Left lung (tissue), 10 donors: ENCODE results near the gene PPIA. TPM values are rescaled to one million over a fixed set of nuclear protein-coding genes. Genes with fewer than 3 reads are reported as not detected.

ENCODE experiments used
- ATAC-seq: fragments of 200-7000 bp; cut with Tn5 transposase; one replicate; pipeline ENCODE4 v1.9.1; 2020; ENCODE audit warnings: moderate library complexity
- DNase-seq, 4 donors: peaks; one replicate each; pipeline ENCODE4 v3.0.0-alpha.2; 2013 to 2020
- H3K27ac ChIP-seq, 2 donors: fragments of 200-600 bp; sonication (generic) in 1 of 2; one replicate each; pipeline versions ENCODE4 v1.5.0 to v1.8.0; 2020 to 2021
- H3K27me3 ChIP-seq, 2 donors: fragments of 200-600 bp; sonication (generic) in 1 of 2; one replicate each; pipeline versions ENCODE4 v1.5.0 to v1.8.0; 2020 to 2021
- H3K36me3 ChIP-seq, 2 donors: fragments of 200-600 bp; sonication (generic) in 1 of 2; one replicate each; pipeline versions ENCODE4 v1.5.0 to v1.8.0; 2020 to 2021
- H3K4me1 ChIP-seq, 2 donors: fragments of 200-600 bp; one replicate each; pipeline ENCODE4 v1.8.0; 2021
- H3K4me3 ChIP-seq, 2 donors: fragments of 200-600 bp; sonication (generic) in 1 of 2; one replicate each; pipeline versions ENCODE4 v1.5.0 to v1.8.0; 2020 to 2021; ENCODE audit warnings: mild to moderate bottlenecking in 1 of 2
- H3K9me3 ChIP-seq, 2 donors: fragments of 200-600 bp; sonication (generic) in 1 of 2; one replicate each; pipeline versions ENCODE4 v1.5.0 to v1.8.0; 2020 to 2021
- CTCF ChIP-seq, 2 donors: fragments of 200-600 bp; sonication (generic) in 1 of 2; IDR thresholded peaks; one replicate each; pipeline versions ENCODE4 v1.5.0 to v1.8.0; 2021; ENCODE audit warnings: antibody characterized with exemption in 2 of 2
- intact Hi-C, 2 donors: fragments of 100-400 bp; cut with DNase I; formaldehyde crosslinking; loops; one replicate each; pipeline versions ENCODE4 v1.11.2 to v1.14.2; 2022
- polyA plus RNA-seq, 6 donors: library from polyadenylated mRNA; unstranded; fragments of 120-200 nt; gene quantifications; one replicate each; pipeline ENCODE4 v1.2.1, GENCODE V29; 2013; ENCODE audit not compliant: insufficient read length in 6 of 6
- total RNA-seq, 2 donors: library from RNA; stranded (reverse); fragmentation: NEBNext Ultra II Directional; extraction: Animal tissue kit (Norgen Biotek cat#: 25700); gene quantifications; one replicate each; pipeline ENCODE4 v1.2.1, GENCODE V29; 2021
- donor health status: DM: no; HTN: yes; CAD: no.
- donor health status: DM: no; HTN: no; CAD: no.

Gene PPIA
- total and polyA plus RNA-seq, 8 donors = 1,038 to 1,630 (median 1,098) TPM

- no peak overlapping the region for H3K27ac ChIP-seq
- no peak overlapping the region for H3K4me3 ChIP-seq
- no peaks in the 10 kb centered on the region for H3K9me3 ChIP-seq
- ATAC-seq = no peak
- intact Hi-C loops = loop anchor here in 1 of 2 donors (10.0 kb wide), 2 partner anchors 265 to 285 kb away; partner anchors contain the start of gene TMED4
- no peaks in the 10 kb centered on the region for H3K27me3 ChIP-seq
- no peak for DNase-seq
- no peak for TF ChIP-seq CTCF (IDR thresholded peaks at IDR 0.05)
- H3K4me1 ChIP-seq = peaks cover 5 to 12% of the 10 kb centered on the region in 2 donors
- H3K36me3 ChIP-seq = no peaks in the 10 kb centered on the region
Observed at GRCh38 chr7:44849885-44850544, 53.5 kb downstream of the PPIA start.

- no peaks in the 10 kb centered on the region for H3K36me3 ChIP-seq
- peaks cover 0 to 10% of the 10 kb centered on the region in 2 donors for H3K4me1 ChIP-seq
- no peaks in the 10 kb centered on the region for H3K9me3 ChIP-seq
- H3K4me3 ChIP-seq = no peak overlapping the region
- H3K27ac ChIP-seq = no peak overlapping the region
- intact Hi-C loops = loop anchor here in 1 of 2 donors (10.0 kb wide), 1 partner anchor 282 kb away; no protein-coding TSS in a partner anchor
- ATAC-seq (no peak), DNase-seq (no peak)
- TF ChIP-seq CTCF (IDR thresholded peaks at IDR 0.05) = no peak
- H3K27me3 ChIP-seq = no peaks in the 10 kb centered on the region
Observed at GRCh38 chr7:44852590-44852989, 56.1 kb downstream of the PPIA start.

Other genes with a start within 250 kb of the PPIA start
- 10 to 100 TPM; 43.1 to 58.0 TPM for gene DDX56, start 222.8 kb upstream of the PPIA start, total RNA-seq
- gene DDX56, start 222.8 kb upstream of the PPIA start, polyA plus RNA-seq = 10 to 100 TPM; 66.2 to 86.1 (median 75.6) TPM
- gene TMED4, start 214.4 kb upstream of the PPIA start, total RNA-seq = 10 to 100 TPM; 69.6 to 84.7 TPM
- 100 to 1,000 TPM in 2 of 6 donors, 10 to 100 TPM in 4; 88.7 to 102 (median 95.5) TPM for gene TMED4, start 214.4 kb upstream of the PPIA start, polyA plus RNA-seq
- 100 to 1,000 TPM; 159 to 184 TPM for gene OGDH, start 190.1 kb upstream of the PPIA start, total RNA-seq
- gene OGDH, start 190.1 kb upstream of the PPIA start, polyA plus RNA-seq = 10 to 100 TPM; 46.6 to 58.5 (median 55.4) TPM
- gene ZMIZ2, start 47.8 kb upstream of the PPIA start, total RNA-seq = 10 to 100 TPM; 94.5 to 96.1 TPM
- gene ZMIZ2, start 47.8 kb upstream of the PPIA start, polyA plus RNA-seq = 10 to 100 TPM; 54.0 to 79.5 (median 63.9) TPM
- gene H2AZ2, start 51.4 kb downstream of the PPIA start, total RNA-seq = 100 to 1,000 TPM; 113 to 182 TPM
- 100 to 1,000 TPM; 226 to 286 (median 229) TPM for gene H2AZ2, start 51.4 kb downstream of the PPIA start, polyA plus RNA-seq
- gene PURB, start 88.8 kb downstream of the PPIA start, total RNA-seq = 10 to 100 TPM; 23.5 to 26.3 TPM
- 10 to 100 TPM; 33.7 to 38.7 (median 36.4) TPM for gene PURB, start 88.8 kb downstream of the PPIA start, polyA plus RNA-seq
- gene MYO1G, start 182.3 kb downstream of the PPIA start, total RNA-seq = 10 to 100 TPM; 23.9 to 40.9 TPM
- gene MYO1G, start 182.3 kb downstream of the PPIA start, polyA plus RNA-seq = 1 to 10 TPM; 1.1 to 1.7 (median 1.5) TPM
- 10 to 100 TPM; 43.4 to 50.1 TPM for gene CCM2, start 203.5 kb downstream of the PPIA start, total RNA-seq
- 10 to 100 TPM; 23.0 to 31.2 (median 28.1) TPM for gene CCM2, start 203.5 kb downstream of the PPIA start, polyA plus RNA-seq